Hematopoietic multipotent progenitor cell treated with erythropoietin and hydrocortisone succinate and interleukin-3 and kit ligand, for 6 days (in vitro differentiated cells): Measurements from ENCODE around the gene TMC8.

Source experiments
- DNase-seq: peaks from one replicate; pipeline ENCODE4 v3.0.0-alpha.2; 2015

The TMC8 gene

DNA sequence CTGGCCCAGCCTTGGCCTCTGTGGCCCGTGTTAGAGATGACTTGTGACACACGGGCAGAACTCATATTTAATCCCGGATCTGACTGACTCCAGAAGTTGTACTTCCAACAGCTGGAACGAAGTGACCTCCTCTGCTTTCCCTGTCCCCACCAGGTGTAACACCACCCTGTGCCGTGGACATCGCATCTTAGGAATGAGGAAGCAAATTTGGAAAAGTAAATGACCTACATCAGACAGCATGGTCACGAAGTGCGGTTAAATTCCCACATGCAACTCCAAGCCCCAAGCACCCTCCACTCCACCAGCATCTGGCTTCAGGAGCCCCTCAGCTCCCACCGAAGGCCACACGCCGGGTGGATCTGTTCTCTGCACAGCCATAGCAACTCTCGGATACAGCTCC, 53.3 kb downstream of the TMC8 start:
- no peak for DNase-seq

DNA sequence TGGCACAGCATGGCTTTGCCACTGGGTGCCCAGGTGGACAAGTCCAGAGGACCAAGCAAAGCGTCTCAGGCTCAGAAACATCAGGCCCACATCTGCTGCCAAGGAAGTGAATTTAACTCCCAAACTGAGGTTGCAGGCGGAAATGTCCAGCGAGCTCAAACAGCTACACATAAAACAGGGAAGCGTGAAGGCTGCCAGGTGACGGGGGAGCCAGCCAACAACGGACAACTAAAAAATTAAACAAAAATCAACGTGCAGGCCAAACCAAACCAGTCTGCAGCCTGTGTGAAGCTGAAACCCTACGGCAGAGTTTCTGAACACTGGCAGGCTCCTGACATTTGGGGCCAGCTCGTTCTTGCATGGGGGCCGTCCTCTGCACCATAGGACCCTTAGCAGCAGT, 53.8 kb downstream of the TMC8 start:
- no peak for DNase-seq

DNA sequence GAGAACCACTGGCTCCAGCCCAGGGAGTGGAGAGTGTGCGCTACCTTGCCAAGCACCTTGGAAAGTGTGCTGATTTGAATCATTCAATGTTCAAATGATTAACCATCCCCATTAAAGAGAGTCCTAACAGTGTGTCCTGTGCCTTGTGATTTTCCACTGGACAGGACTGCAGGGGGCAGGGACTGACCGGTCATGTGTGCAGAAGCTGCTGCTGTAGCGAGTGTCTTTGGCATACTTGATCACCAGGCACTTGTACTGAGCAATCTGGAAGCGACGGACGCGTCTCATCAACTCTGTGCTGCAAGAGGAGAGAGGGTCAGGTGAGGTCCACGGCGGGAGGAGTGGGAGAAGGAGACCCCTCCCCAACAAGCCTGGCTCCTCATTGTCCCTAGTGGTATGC, 54.3 kb downstream of the TMC8 start:
- DNase-seq, result no peak

- DNase-seq, result peak; percentile 81
Observed at GRCh38 chr17:78185981-78186691, 55.6 kb downstream of the TMC8 start.

- DNase-seq, result peak; percentile 98
Observed at GRCh38 chr17:78186692-78187595, 56.4 kb downstream of the TMC8 start, which contains the start of the genes AFMID and TK1. AFMID (plus strand) TSS chr17:78187362; CDS start chr17:78187371, 9 bp downstream. TK1 (minus strand) TSS chr17:78187052; CDS start chr17:78186994, 58 bp downstream.
